SK-N-SH treated with all-trans-retinoic acid at 6 μM for 48 hours (cell line): ENCODE results near the gene FGFR3.
A peak's percentile ranks its signal among the peaks of the same experiment; 100 is the strongest.

ENCODE experiments used
- ATAC-seq: fragments of 200-7000 bp; cut with Tn5 transposase; 3 replicates; pipeline ENCODE4 v1.9.1; 2020; ENCODE audit warnings: mild to moderate bottlenecking, moderate library complexity
- ARNTL ChIP-seq: fragments of 450-650 bp; formaldehyde crosslinking; IDR thresholded peaks from 2 replicates; pipeline ENCODE4 v1.5.0; 2020; ENCODE audit warnings: low read depth, mild to moderate bottlenecking, moderate library complexity, borderline replicate concordance
- CREB5 ChIP-seq: fragments of 250-450 bp; sonication (Bioruptor Pico); IDR thresholded peaks from 2 replicates; pipeline ENCODE4 v1.5.1; 2020; ENCODE audit warnings: low read depth, mild to moderate bottlenecking, moderate library complexity
- CSDC2 ChIP-seq: fragments of 250-450 bp; sonication (Bioruptor Pico); IDR thresholded peaks from 2 replicates; pipeline ENCODE4 v1.5.0; 2020; ENCODE audit warnings: mild to moderate bottlenecking, moderate library complexity
- CSRNP3 ChIP-seq: fragments of 250-450 bp; sonication (Bioruptor Pico); IDR thresholded peaks from 2 replicates; pipeline ENCODE4 v1.5.1; 2021; ENCODE audit warnings: mild to moderate bottlenecking, moderate library complexity
- GLIS3 ChIP-seq: fragments of 250-450 bp; sonication (Bioruptor Pico); IDR thresholded peaks from 2 replicates; pipeline ENCODE4 v1.5.0; 2020; ENCODE audit warnings: mild to moderate bottlenecking, moderate library complexity
- OSR1 ChIP-seq: fragments of 250-450 bp; sonication (Bioruptor Pico); IDR thresholded peaks from 2 replicates; pipeline ENCODE4 v1.8.0; 2022; ENCODE audit warnings: moderate library complexity, mild to moderate bottlenecking, inconsistent platforms
- PPARA ChIP-seq: fragments of 250-450 bp; sonication (Bioruptor Pico); IDR thresholded peaks from 2 replicates; pipeline ENCODE4 v1.5.0; 2020; ENCODE audit warnings: mild to moderate bottlenecking, borderline replicate concordance
- RARB ChIP-seq: fragments of 250-450 bp; sonication (Bioruptor Pico); IDR thresholded peaks from 2 replicates; pipeline ENCODE4 v1.8.0; 2021; ENCODE audit warnings: mild to moderate bottlenecking, moderate library complexity
- ZC3H10 ChIP-seq: fragments of 250-450 bp; sonication (Bioruptor Pico); IDR thresholded peaks from 2 replicates; pipeline ENCODE4 v1.5.1; 2021; ENCODE audit warnings: mild to moderate bottlenecking, moderate library complexity
- ZFP3 ChIP-seq: fragments of 250-450 bp; sonication (Bioruptor Pico); IDR thresholded peaks from 2 replicates; pipeline ENCODE4 v1.5.0; 2020; ENCODE audit warnings: mild to moderate bottlenecking, moderate library complexity
- ZFP30 ChIP-seq: fragments of 450-650 bp; formaldehyde crosslinking; IDR thresholded peaks from 2 replicates; pipeline ENCODE4 v1.5.0; 2022; ENCODE audit warnings: mild to moderate bottlenecking, moderate library complexity
- ZNF8 ChIP-seq: fragments of 450-650 bp; formaldehyde crosslinking; IDR thresholded peaks from 2 replicates; pipeline ENCODE4 v1.5.0; 2020; ENCODE audit warnings: mild to moderate bottlenecking, moderate library complexity

The FGFR3 gene

GRCh38 chr4:1765409-1766072 lies 27.6 kb upstream of the FGFR3 start:
- no peak for ATAC-seq
- TF ChIP-seq RARB = no peak
- TF ChIP-seq ZFP3 (CRISPR knock-in tag) = peak; percentile 74; the same call in 1 of the 2 replicates
- no peak for TF ChIP-seq OSR1
- no peak for TF ChIP-seq GLIS3 (CRISPR knock-in tag)
- TF ChIP-seq PPARA = no peak

- TF ChIP-seq OSR1 (no peak), CREB5 (CRISPR knock-in tag) (no peak), CSRNP3 (CRISPR knock-in tag) (no peak)
- peak; percentile 10 for ATAC-seq
Measured at GRCh38 chr4:1766106-1767060, 26.7 kb upstream of the FGFR3 start.

GRCh38 chr4:1767061-1767769 lies 25.9 kb upstream of the FGFR3 start:
- TF ChIP-seq CSRNP3 (CRISPR knock-in tag) = no peak
- peak; percentile 6; the same call in 1 of the 3 replicates for ATAC-seq

GRCh38 chr4:1767770-1768366 lies 25.2 kb upstream of the FGFR3 start:
- ATAC-seq = peak; percentile 78
- TF ChIP-seq ZNF8 (no peak), ZFP30 (CRISPR knock-in tag) (no peak), ZFP3 (CRISPR knock-in tag) (no peak), RARB (no peak), ARNTL (no peak), ZC3H10 (CRISPR knock-in tag) (no peak), CSDC2 (CRISPR knock-in tag) (no peak), CSRNP3 (CRISPR knock-in tag) (no peak), CREB5 (CRISPR knock-in tag) (no peak)
- TF ChIP-seq, all 23 proteins: peak for 0

- no peak for TF ChIP-seq ZC3H10 (CRISPR knock-in tag)
- no peak for TF ChIP-seq ZNF8
- TF ChIP-seq GLIS3 (CRISPR knock-in tag) = no peak
- no peak for ATAC-seq
Measured at GRCh38 chr4:1768367-1769034, 24.6 kb upstream of the FGFR3 start.
